IMR-90 (cell line): Measurements from ENCODE around the gene RECQL5. TPM values are rescaled to one million over a fixed set of nuclear protein-coding genes. Genes with fewer than 3 reads are reported as not detected.

Experiments
- ATAC-seq: fragments of 200-7000 bp; cut with Tn5 transposase; 2 replicates; pipeline ENCODE4 v1.9.1; 2020; ENCODE audit warnings: low read depth, mild to moderate bottlenecking, moderate library complexity
- BruUV-seq: library from RNA; stranded (reverse); fragments of 400-500 nt; replicated peaks from 2 replicates; lab custom pipeline; 2021; lab: Mats Ljungman, UMichigan
- CTCF ChIA-PET: fragments of 300-600 bp; formaldehyde crosslinking; extraction: SDS; loops from one replicate; lab custom pipeline; 2021; ENCODE audit warnings: antibody characterized with exemption; lab: Yijun Ruan, JAX
- POLR2A ChIA-PET: fragments of 300-600 bp; sonication (Branson Sonifier 250); formaldehyde crosslinking; loops from one replicate; lab custom pipeline; 2022; ENCODE audit warnings: antibody characterized with exemption; ENCODE audit not compliant: unreplicated experiment; lab: Charles Lee
- DNase-seq: peaks from one replicate; pipeline ENCODE4 v3.0.0; 2013
- H2AFZ ChIP-seq: replicated peaks from 2 replicates; pipeline ENCODE3; 2013; ENCODE audit warnings: low read length, mild to moderate bottlenecking; ENCODE audit not compliant: poor library complexity
- H2AK5ac ChIP-seq: 2 replicates; pipeline ENCODE4 v1.6.1; 2013; ENCODE audit warnings: low read depth, low read length, inconsistent platforms
- H2AK9ac ChIP-seq: replicated peaks from 2 replicates; pipeline ENCODE3; 2013; ENCODE audit warnings: mild to moderate bottlenecking, low read depth, low read length, moderate library complexity; ENCODE audit not compliant: poor library complexity
- H2BK120ac ChIP-seq: 2 replicates; pipeline ENCODE4 v1.6.1; 2013; ENCODE audit warnings: low read depth, low read length, inconsistent platforms
- H2BK15ac ChIP-seq: 3 replicates; pipeline ENCODE4 v1.6.1; 2013; ENCODE audit warnings: low read depth, low read length, inconsistent platforms
- H2BK20ac ChIP-seq: 2 replicates; pipeline ENCODE4 v1.6.1; 2013; ENCODE audit warnings: low read depth, mild to moderate bottlenecking, inconsistent platforms, low read length, moderate library complexity
- H2BK5ac ChIP-seq: 2 replicates; pipeline ENCODE4 v1.6.1; 2013; ENCODE audit warnings: mild to moderate bottlenecking, low read depth, low read length, inconsistent platforms; ENCODE audit not compliant: poor library complexity, severe bottlenecking
- H3K14ac ChIP-seq: replicated peaks from 2 replicates; pipeline ENCODE4 v1.6.1; 2013; ENCODE audit warnings: low read depth, low read length, inconsistent platforms
- H3K18ac ChIP-seq: 2 replicates; pipeline ENCODE4 v1.6.1; 2013; ENCODE audit warnings: low read depth, low read length, control low read depth
- H3K23ac ChIP-seq: 2 replicates; pipeline ENCODE4 v1.6.1; 2013; ENCODE audit warnings: low read depth, low read length, inconsistent platforms
- H3K27ac ChIP-seq: 2 replicates; pipeline ENCODE4 v1.5.1; 2013; ENCODE audit warnings: mild to moderate bottlenecking, control low read depth, low read length; ENCODE audit not compliant: insufficient read depth
- H3K27me3 ChIP-seq: 2 replicates; pipeline ENCODE4 v1.6.1; 2013; ENCODE audit warnings: low read length; ENCODE audit not compliant: control insufficient read depth, insufficient read depth
- H3K36me3 ChIP-seq: 2 replicates; pipeline ENCODE4 v1.6.1; 2013; ENCODE audit warnings: low read length, mixed read lengths; ENCODE audit not compliant: control insufficient read depth, insufficient read depth
- H3K4ac ChIP-seq: 2 replicates; pipeline ENCODE4 v1.6.1; 2013; ENCODE audit warnings: low read depth, low read length, inconsistent platforms
- H3K4me1 ChIP-seq: 2 replicates; pipeline ENCODE4 v1.6.1; 2013; ENCODE audit warnings: low read length, mixed read lengths; ENCODE audit not compliant: control insufficient read depth, insufficient read depth
- H3K4me2 ChIP-seq: 2 replicates; pipeline ENCODE4 v1.6.1; 2013; ENCODE audit warnings: low read depth, mild to moderate bottlenecking, control low read depth, low read length, moderate library complexity
- H3K4me3 ChIP-seq: 2 replicates; pipeline ENCODE4 v1.5.1; 2013; ENCODE audit warnings: low read depth, mild to moderate bottlenecking, control low read depth, low read length, moderate library complexity; ENCODE audit not compliant: insufficient read depth
- H3K56ac ChIP-seq: 2 replicates; pipeline ENCODE4 v1.6.1; 2013; ENCODE audit warnings: low read length, inconsistent platforms; ENCODE audit not compliant: insufficient read depth; ENCODE audit errors: extremely low read depth
- H3K79me1 ChIP-seq, 2 experiments: 2 replicates each; pipeline ENCODE4 v1.6.1; 2013; ENCODE audit warnings: low read length in 2 of 2, inconsistent platforms in 1 of 2, low read depth in 1 of 2
- H3K9ac ChIP-seq: 2 replicates; pipeline ENCODE4 v1.6.1; 2013; ENCODE audit warnings: low read depth, low read length, control low read depth
- H3K9me1 ChIP-seq: 2 replicates; pipeline ENCODE4 v1.6.1; 2013; ENCODE audit warnings: low read length, inconsistent platforms; ENCODE audit not compliant: insufficient read depth
- H3K9me3 ChIP-seq: 2 replicates; pipeline ENCODE4 v1.6.1; 2013; ENCODE audit warnings: low read length; ENCODE audit not compliant: control insufficient read depth, insufficient read depth
- H4K20me1 ChIP-seq: 2 replicates; pipeline ENCODE4 v1.6.1; 2013; ENCODE audit warnings: low read length, inconsistent platforms; ENCODE audit not compliant: insufficient read depth
- H4K5ac ChIP-seq: 2 replicates; pipeline ENCODE4 v1.6.1; 2013; ENCODE audit warnings: mild to moderate bottlenecking, low read depth, low read length, control low read depth
- H4K8ac ChIP-seq, 2 experiments: 2 replicates each; pipeline ENCODE4 v1.6.1; 2013; ENCODE audit warnings: low read depth in 2 of 2, low read length in 2 of 2, control low read depth in 1 of 2, inconsistent platforms in 1 of 2
- H4K91ac ChIP-seq: 2 replicates; pipeline ENCODE4 v1.6.1; 2013; ENCODE audit warnings: low read depth, low read length, inconsistent platforms; ENCODE audit not compliant: insufficient read depth
- BHLHE40 ChIP-seq: fragments of 150-350 bp; IDR thresholded peaks from 2 replicates; pipeline ENCODE4 v1.6.1; 2016; ENCODE audit warnings: mild to moderate bottlenecking, low read depth, low read length
- CEBPB ChIP-seq: IDR thresholded peaks from 2 replicates; pipeline ENCODE4 v1.6.1; 2012; ENCODE audit warnings: low read depth, low read length, improper control_type of control experiment
- CHD1 ChIP-seq: IDR thresholded peaks from 2 replicates; pipeline ENCODE4 v1.6.1; 2012; ENCODE audit warnings: low read depth, low read length, improper control_type of control experiment
- CTCF ChIP-seq: conservative IDR thresholded peaks from 2 replicates; pipeline ENCODE4 v1.5.1; 2012; ENCODE audit warnings: mild to moderate bottlenecking, low read depth, low read length, improper control_type of control experiment
- ELK1 ChIP-seq: fragments of 150-350 bp; IDR thresholded peaks from 2 replicates; pipeline ENCODE4 v1.6.1; 2016; ENCODE audit warnings: low read depth, mild to moderate bottlenecking, low read length, moderate library complexity, borderline replicate concordance
- FOS ChIP-seq: fragments of 150-350 bp; IDR thresholded peaks from 2 replicates; pipeline ENCODE4 v1.6.1; 2016; ENCODE audit warnings: low read depth, low read length
- MAFK ChIP-seq: IDR thresholded peaks from 2 replicates; pipeline ENCODE4 v1.6.1; 2012; ENCODE audit warnings: low read depth, low read length, improper control_type of control experiment
- MAZ ChIP-seq: IDR thresholded peaks from 2 replicates; pipeline ENCODE4 v1.6.1; 2012; ENCODE audit warnings: low read depth, mild to moderate bottlenecking, low read length, improper control_type of control experiment, moderate library complexity, borderline replicate concordance
- MXI1 ChIP-seq: IDR thresholded peaks from 2 replicates; pipeline ENCODE4 v1.6.1; 2012; ENCODE audit warnings: low read depth, mild to moderate bottlenecking, low read length, moderate library complexity, borderline replicate concordance
- NFE2L2 ChIP-seq: fragments of 150-350 bp; IDR thresholded peaks from 2 replicates; pipeline ENCODE4 v1.6.1; 2016; ENCODE audit warnings: low read depth, mild to moderate bottlenecking, low read length
- POLR2A ChIP-seq: IDR thresholded peaks from 2 replicates; pipeline ENCODE4 v1.6.1; 2012; ENCODE audit warnings: mild to moderate bottlenecking, low read depth, low read length
- RAD21 ChIP-seq: IDR thresholded peaks from 2 replicates; pipeline ENCODE4 v1.6.1; 2012; ENCODE audit warnings: low read length, improper control_type of control experiment
- RFX5 ChIP-seq: IDR thresholded peaks from 2 replicates; pipeline ENCODE4 v1.8.0; 2012; ENCODE audit warnings: low read depth, mild to moderate bottlenecking, low read length, moderate library complexity
- SMC3 ChIP-seq: fragments of 150-350 bp; IDR thresholded peaks from 2 replicates; pipeline ENCODE4 v1.6.1; 2016; ENCODE audit warnings: low read depth, mild to moderate bottlenecking, antibody characterized with exemption, low read length, moderate library complexity
- USF2 ChIP-seq: fragments of 150-350 bp; IDR thresholded peaks from 2 replicates; pipeline ENCODE4 v1.6.1; 2017; ENCODE audit warnings: mild to moderate bottlenecking, antibody characterized with exemption, low read length, low read depth
- WGBS, 2 experiments: methylation state at CpG; one replicate each; pipeline versions ENCODE4 v1.1.5 to v1.1.7; 2013; ENCODE audit warnings: missing lambda C conversion rate in 2 of 2; ENCODE audit not compliant: insufficient read length in 1 of 2; ENCODE audit errors: extremely low coverage in 2 of 2; 5-methylcytosine and 5-hydroxymethylcytosine counted together
- dilution Hi-C: fragments of 300-500 bp; cut with HindIII; formaldehyde crosslinking; loops from one replicate; pipeline ENCODE4 v1.14.3; 2018; ENCODE audit warnings: low sequenced_read_pairs; ENCODE audit not compliant: unreplicated experiment
- in situ Hi-C: fragments of 300-500 bp; cut with MboI; formaldehyde crosslinking; loops from 3 replicates; pipeline ENCODE4 v1.14.3; 2019; ENCODE audit warnings: low sequenced_read_pairs, inconsistent platforms, mixed read lengths
- intact Hi-C: fragments of 100-400 bp; cut with micrococcal nuclease; formaldehyde crosslinking; loops from 2 replicates; pipeline ENCODE4 v1.10.0; 2022
- polyA plus RNA-seq, 3 experiments: library from polyadenylated mRNA; depleted of rRNA; stranded (reverse); fragments of >200 nt; gene quantifications; 2 replicates each; pipeline ENCODE4 v1.2.3, GENCODE V29; 2012; ENCODE audit warnings: low replicate concordance in 1 of 3
- total RNA-seq: library from RNA; depleted of rRNA; stranded (reverse); fragments of >200 nt; gene quantifications from 2 replicates; pipeline ENCODE4 v1.2.3, GENCODE V29; 2012

RECQL5 gene
- total and polyA plus RNA-seq, 2 of the 4 experiments (the other 2 are of a cell fraction) = 7.3 to 23.7 TPM

GRCh38 chr17:75689441-75689873 lies 22.5 kb upstream of the RECQL5 start:
- no peaks in the 10 kb centered on the region for H3K9me3 ChIP-seq
- intact Hi-C loops = no loop called here
- ATAC-seq (no peak), DNase-seq (no peak)
- no peak overlapping the region for H2AFZ ChIP-seq
- ChIA-PET POLR2A (no interaction called here), CTCF (no interaction called here)
- no peaks in the 10 kb centered on the region for H3K27me3 ChIP-seq
- H2BK15ac ChIP-seq = no peak overlapping the region
- H3K14ac ChIP-seq = 0 out of 2 replicates have a peak overlapping the region, but pooled peaks have one; percentile 17
- no peak overlapping the region for H3K23ac ChIP-seq
- no peak overlapping the region for H2AK5ac ChIP-seq
- H3K4me3 ChIP-seq = no peak overlapping the region
- no peak overlapping the region for H3K4me2 ChIP-seq
- no peak overlapping the region for H3K4ac ChIP-seq
- H3K27ac ChIP-seq = no peak overlapping the region
- peaks cover 60 to 98% of the 10 kb centered on the region in 2 experiments for H3K79me1 ChIP-seq
- H3K56ac ChIP-seq = no peak overlapping the region
- peaks cover 18% of the 10 kb centered on the region for H3K4me1 ChIP-seq
- no peak overlapping the region for H3K18ac ChIP-seq
- no peak overlapping the region for H4K5ac ChIP-seq
- TF ChIP-seq ELK1 (no peak), USF2 (no peak), CTCF (no peak), NFE2L2 (no peak), CHD1 (no peak), POLR2A (no peak), MAFK (no peak), CEBPB (no peak), MAZ (no peak), BHLHE40 (no peak), FOS (no peak), MXI1 (no peak), RAD21 (no peak), SMC3 (no peak), RFX5 (no peak)
- in situ Hi-C loops = no loop called here
- BruUV-seq = no TSS peak
- peaks cover 82% of the 10 kb centered on the region for H4K20me1 ChIP-seq
- H2AK9ac ChIP-seq = no peak overlapping the region
- no peak overlapping the region for H3K9ac ChIP-seq
- H4K91ac ChIP-seq = no peak overlapping the region
- H3K36me3 ChIP-seq = peaks cover 30% of the 10 kb centered on the region
- H2BK5ac ChIP-seq = no peak overlapping the region
- peaks cover 36% of the 10 kb centered on the region for H3K9me1 ChIP-seq
- no peak overlapping the region for H4K8ac ChIP-seq
- dilution Hi-C loops = no loop called here
- no peak overlapping the region for H2BK120ac ChIP-seq
- no peak overlapping the region for H2BK20ac ChIP-seq
- WGBS, 2 experiments = 90% methylated on average over 3 of the region's 6 CpGs; no CpG with 5 or more reads in 1 of the 2 experiments
